HTR-8/SVneo (cell line): ENCODE data around the gene TRPM3.
"Not testable (repeated sequence)": the region's sequence is repeated elsewhere in the genome, so short reads cannot be mapped to it uniquely, and the experiment has no call there.

ENCODE experiments used
- DNase-seq: peaks from one replicate; pipeline ENCODE4 v3.0.0; 2011; ENCODE audit warnings: low spot score, mixed read lengths; ENCODE audit not compliant: insufficient read length
- FAIRE-seq: peaks from 2 replicates; lab custom pipeline; 2011; peaks lifted over from hg19 to GRCh38; lab: Jason Lieb, UNC

TRPM3 gene

GRCh38 chr9:71004196-71004595 is 117.2 kb downstream of the TRPM3 start:
- no peak for FAIRE-seq
- DNase-seq, result no peak

DNA sequence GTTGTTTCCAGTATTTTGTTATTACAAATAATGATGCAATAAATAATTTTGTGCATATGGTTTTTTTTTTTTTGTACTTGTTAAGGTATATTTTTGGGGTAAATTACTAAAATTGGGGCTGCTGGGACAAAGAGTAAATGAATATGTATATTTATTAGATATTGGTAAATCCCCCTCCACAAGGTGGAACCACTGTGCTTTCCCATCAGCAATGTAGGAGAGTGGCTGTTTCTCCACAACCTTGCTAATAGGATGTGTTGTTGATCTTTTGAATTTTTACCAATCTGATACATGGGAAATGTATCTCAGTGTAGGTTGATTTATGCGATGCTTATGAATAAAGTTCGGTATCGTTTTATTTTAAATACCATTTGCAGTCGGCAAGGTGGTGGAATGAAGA is 118.1 kb downstream of the TRPM3 start:
- no peak for DNase-seq
- FAIRE-seq, result no peak

GRCh38 chr9:71001780-71002386 is 119.5 kb downstream of the TRPM3 start:
- FAIRE-seq, result no peak

GRCh38 chr9:70998962-70999361 is 122.5 kb downstream of the TRPM3 start:
- no peak for DNase-seq
- FAIRE-seq, result no peak

More at GRCh38 chr9:71001780-71002386, 119.5 kb downstream of the TRPM3 start:
- DNase-seq, result peak; percentile 15

DNA sequence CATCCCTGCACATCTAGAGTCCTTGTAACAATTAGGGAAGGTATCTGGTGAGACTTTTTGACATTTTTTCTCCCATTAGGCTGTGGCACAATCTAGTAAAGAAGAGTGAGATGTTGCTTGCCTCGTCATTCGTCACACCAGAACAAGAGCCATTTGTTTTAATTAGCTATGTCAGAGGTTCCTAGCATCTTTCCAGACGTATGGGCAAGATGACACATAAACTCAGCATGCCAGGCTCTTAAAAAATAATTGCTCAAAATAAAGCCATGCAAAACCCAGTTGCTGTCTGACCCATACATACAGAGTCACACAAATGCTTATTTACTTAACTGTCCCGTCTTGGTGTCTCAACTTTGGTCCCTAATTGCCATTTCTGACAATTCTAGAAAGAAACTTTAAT is 125.9 kb downstream of the TRPM3 start:
- FAIRE-seq (no peak), DNase-seq (no peak)

DNA sequence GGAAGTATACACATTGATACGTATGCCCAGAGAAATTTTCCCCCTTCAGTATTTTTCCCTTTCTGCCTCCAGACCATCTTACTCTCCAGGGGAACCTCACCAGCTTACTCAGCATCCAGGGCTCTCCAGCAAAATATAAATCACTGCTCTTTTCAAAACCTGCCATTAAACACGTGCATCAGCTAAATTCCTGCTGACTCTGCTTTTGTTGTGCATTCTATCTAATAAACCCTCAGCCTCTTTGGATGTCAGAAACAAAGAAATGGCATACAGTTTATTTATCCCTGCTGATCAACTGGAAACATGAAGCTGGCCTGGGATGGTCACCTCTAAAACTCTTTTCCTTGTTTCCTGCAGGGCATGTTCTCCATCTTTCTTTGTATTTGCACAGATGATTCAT is 126.8 kb downstream of the TRPM3 start:
- DNase-seq (no peak), FAIRE-seq (no peak)

DNA sequence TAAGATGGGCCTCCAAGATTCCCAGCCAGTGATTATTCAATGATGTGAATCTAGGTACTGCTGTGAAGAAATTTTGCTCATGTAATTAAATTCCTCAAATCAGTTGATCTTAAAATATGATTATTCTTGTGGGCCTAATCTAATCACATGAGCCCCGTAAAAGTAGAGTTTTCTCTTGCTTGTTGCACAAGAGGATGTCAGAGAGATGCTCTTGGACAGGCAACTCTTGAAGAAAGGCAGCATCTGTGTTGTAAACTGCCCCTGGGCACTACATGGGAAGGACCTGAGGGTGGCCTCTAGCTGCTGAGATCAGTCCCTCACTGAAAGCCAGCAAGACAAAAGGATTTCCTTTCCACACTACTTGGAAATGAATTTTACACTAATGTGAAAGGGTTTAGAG is 132.9 kb downstream of the TRPM3 start:
- no peak for DNase-seq
- no peak for FAIRE-seq

GRCh38 chr9:70987986-70988385 is 133.4 kb downstream of the TRPM3 start:
- no peak for FAIRE-seq
- no peak for DNase-seq

DNA sequence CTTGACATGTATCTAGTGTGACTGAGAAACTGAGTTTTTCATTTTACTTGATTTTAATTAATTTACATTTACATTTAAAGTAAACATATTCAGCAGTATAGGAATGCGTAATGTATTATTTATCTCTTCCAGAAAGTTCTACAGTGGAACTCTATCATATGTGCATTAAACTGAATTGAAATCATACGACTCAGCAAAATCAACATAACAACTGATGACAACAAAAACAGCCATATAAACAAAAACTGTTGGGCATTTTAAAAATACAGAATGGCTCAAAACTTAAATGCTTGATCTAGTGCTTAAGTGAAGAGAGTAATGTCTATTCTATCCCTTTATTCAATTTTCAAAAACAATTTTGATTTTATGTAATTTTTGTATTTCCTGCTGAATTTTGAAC is 134.4 kb downstream of the TRPM3 start:
- no peak for DNase-seq
- FAIRE-seq, result no peak

DNA sequence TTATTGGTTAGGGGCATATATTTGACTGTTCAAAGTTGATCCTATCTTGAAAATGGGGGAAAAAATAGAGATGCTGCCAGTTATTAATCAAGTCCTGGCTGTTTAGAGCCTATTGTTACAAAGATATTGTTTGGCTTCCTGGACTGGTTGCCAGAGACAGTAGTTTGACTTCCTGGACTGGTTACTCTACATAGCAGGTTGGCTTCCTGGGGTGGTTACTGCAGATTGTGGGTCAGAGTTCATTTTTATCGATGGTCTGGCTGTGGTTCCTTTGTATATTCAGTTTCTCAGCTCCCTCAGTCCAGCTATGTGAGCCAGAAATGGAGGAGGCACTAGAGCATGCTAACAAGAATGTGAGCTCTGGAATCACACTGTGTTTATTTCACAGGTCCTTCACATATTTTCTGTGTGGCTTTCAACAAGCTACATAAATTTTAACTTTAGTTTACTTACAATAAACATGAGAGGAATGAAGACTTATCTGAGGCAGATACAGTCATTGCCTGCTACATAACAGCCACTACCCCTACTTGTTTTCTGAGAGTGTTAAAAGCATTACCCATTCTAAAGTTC is 137.6 kb downstream of the TRPM3 start:
- DNase-seq, result no peak
- FAIRE-seq, result no peak

- no peak for FAIRE-seq
- DNase-seq, result no peak
Observed at GRCh38 chr9:70981312-70981711, 140.1 kb downstream of the TRPM3 start.

DNA sequence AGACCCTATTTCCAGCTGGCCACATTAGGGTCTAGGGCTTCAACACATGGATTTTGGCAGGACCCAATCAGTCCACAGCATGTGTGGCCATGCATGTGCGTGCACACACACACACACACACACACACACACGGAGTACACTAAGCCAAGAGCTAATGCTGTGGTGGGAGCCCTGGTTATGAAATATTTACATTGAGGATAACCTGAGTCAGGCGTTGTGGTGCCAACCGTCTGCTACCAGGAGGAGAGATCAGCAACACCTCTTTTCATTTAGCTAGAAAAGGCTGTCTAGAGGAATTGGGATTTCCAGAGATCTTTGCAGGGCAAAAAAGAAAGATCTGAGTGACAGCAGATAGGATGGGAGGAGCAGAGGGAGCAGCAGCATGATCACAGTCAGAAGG is 141.5 kb downstream of the TRPM3 start:
- FAIRE-seq, result no peak
- DNase-seq, result no peak

DNA sequence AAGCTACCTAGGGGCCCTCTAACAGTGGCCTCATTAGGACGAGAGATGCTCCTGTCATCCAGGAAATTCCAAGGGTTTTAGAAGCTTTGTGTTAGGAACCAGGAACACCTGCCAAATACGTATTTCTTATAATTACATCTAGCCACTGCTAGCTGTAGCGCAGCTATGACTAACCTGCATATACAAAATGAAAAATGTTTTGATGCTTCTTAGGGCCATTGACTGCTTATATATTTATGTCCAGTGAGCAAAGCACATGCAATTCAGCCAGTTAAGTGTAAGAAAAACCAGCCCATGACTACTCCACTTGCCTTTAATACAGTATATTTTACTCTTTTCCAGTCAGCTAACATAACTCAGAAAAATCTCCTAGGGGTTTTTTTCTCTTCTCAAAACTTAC is 143.3 kb downstream of the TRPM3 start:
- FAIRE-seq, result no peak

GRCh38 chr9:70975821-70976220 is 145.6 kb downstream of the TRPM3 start:
- FAIRE-seq, result no peak
- no peak for DNase-seq

More for the DNA sequence above, 143.3 kb downstream of the TRPM3 start:
- DNase-seq, result no peak

GRCh38 chr9:70971723-70972122 is 149.7 kb downstream of the TRPM3 start:
- no peak for FAIRE-seq
- DNase-seq, result no peak

DNA sequence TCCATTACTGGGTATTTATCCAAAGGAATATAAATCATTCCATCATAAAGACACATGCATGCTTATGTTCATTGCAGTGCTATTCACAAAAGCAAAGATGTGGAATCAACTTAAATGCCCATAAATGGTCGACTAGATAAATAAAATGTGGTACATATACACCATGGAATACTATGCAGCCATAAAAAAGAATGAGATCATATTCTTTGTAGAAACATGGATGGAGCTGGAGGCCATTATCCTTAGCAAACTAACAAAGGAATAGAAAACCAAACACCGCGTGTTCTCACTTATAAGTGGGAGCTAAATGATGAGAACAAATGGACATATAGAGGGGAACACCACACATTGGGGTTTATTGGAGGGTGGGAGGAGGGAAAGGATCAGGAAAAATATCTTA is 155.0 kb downstream of the TRPM3 start:
- not testable (repeated sequence) for FAIRE-seq

GRCh38 chr9:70964861-70965260 is 156.6 kb downstream of the TRPM3 start:
- no peak for DNase-seq
- FAIRE-seq, result no peak

More for the DNA sequence above, 155.0 kb downstream of the TRPM3 start:
- not testable (repeated sequence) for DNase-seq

DNA sequence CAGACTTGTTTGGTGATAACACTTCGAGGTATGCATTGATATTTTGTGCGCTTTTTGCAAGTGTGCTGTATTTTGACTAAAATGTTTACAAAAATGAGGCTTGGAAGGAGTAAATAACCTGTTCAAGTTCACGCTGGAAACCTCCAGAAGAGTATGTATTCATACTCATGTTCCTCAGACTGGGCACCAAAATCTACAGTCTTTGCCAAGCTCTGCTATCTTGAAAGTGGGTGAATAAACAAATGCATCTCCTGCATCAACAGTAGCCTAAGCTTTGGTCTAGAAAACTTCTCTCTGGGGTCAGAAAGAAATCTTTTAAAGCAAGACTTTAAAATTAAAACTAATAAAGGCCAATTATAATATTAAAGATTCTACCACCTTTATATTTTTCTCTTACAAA is 157.9 kb downstream of the TRPM3 start:
- DNase-seq (no peak), FAIRE-seq (no peak)

DNA sequence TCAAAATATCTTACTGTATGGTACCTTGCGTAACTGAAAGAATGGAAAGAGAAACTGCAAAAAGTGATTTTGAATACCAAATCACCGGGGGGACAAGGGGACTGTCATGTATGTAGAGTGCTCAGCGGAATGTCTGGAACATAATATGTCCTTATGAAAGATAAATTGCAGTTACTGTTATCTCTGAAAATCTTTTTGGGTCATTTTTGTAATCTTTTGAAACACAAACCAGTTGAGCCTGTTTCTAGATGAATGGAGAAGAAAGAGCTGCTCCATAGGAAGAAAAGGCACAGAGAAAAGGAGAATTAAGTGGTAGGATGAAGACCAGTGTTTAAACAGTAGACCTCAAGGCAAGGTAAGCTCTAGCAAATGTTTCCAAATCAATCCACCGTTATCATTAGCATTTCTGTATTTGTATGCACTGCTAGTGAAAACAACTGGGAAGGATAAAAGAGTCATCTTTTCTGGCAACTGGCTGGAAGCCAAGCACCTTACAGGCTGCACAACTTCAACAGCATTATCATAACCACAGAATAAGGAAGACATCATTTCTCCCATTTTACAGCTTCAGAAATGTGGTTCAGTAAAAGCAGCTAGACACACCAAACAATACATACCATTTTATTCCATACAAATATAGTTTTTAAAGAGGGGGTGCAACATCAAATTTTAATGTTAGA is 158.5 kb downstream of the TRPM3 start:
- DNase-seq, result no peak
- no peak for FAIRE-seq

GRCh38 chr9:70959366-70959765 is 162.1 kb downstream of the TRPM3 start:
- DNase-seq, result no peak
- FAIRE-seq, result no peak

DNA sequence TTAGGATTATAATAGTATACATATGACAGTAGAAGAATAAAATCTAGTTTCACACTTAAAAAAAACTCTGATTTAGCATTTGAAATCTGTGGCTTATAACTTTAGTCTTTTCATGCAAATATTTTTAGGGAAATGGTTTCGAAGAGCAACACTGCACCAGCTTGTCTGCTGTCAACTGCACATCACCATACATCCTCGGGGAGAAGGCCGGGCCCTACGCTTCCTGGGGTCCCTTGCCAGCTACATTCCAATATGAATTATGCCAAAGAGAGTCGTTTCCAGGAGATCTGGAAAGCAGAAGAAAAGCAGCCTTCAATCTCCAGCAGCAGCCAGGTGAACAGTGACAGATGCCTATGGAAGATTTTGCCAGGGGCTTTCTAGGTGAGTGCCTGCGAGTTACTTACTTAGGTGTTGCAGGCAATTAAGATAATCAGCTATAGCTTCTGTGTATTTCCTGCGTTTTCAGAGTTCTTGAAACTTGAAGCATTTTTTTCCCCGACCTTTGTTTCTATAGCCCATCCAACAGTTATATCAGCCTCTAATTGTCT is 166.8 kb downstream of the TRPM3 start:
- no peak for DNase-seq
- no peak for FAIRE-seq
